Amniotic epithelial cell (primary cell): ENCODE results near the gene TUBG2.
"Not testable (repeated sequence)": the region's sequence is repeated elsewhere in the genome, so short reads cannot be mapped to it uniquely, and the experiment has no call there.

ENCODE experiments used
- DNase-seq: peaks from one replicate; pipeline ENCODE4 v3.0.0-alpha.2; 2010; ENCODE audit warnings: low read depth

TUBG2 gene

DNA sequence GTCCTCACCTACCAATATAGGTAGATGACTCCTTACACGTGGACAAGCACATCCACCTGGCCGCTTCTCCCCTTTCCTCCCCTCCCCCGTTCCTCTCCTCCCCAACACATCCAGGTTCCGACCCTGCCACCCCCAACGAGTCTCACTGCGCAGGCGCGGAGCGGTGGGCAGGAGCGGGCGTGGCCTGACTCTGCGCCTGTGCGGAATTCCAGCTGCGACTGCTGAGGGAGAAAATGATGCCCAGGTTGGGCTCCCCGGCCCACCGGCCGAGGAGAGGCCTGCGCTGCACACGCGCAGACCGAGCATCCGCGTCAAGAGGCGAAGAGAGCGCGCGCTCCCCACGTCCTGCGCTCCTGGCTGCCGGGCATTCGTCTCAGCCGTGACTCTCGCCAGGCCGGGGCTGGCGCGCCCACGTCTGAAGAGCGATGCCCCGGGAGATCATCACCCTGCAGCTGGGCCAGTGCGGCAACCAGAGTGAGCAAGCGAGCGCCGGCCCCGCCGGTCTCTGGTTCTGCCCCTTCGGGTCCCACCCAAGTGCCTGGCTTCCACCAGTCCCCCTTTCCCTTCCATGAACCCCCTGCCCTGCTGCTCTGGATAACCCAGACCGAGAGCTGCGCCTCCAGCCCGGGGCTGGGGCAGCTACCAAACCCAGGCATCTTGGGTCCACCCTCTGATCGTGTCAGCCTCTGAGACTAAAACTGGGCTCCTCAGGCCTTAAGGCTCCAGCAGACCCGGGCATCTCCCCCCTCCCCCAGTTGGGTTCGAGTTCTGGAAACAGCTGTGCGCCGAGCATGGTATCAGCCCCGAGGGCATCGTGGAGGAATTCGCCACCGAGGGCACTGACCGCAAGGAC is at the start of gene TUBG2:
Gene TUBG2, plus strand, starts transcription at position 206 of the 853 bp plus-strand sequence. Its CDS starts 220 bp downstream, at position 426.
- peak; percentile 88 for DNase-seq

DNA sequence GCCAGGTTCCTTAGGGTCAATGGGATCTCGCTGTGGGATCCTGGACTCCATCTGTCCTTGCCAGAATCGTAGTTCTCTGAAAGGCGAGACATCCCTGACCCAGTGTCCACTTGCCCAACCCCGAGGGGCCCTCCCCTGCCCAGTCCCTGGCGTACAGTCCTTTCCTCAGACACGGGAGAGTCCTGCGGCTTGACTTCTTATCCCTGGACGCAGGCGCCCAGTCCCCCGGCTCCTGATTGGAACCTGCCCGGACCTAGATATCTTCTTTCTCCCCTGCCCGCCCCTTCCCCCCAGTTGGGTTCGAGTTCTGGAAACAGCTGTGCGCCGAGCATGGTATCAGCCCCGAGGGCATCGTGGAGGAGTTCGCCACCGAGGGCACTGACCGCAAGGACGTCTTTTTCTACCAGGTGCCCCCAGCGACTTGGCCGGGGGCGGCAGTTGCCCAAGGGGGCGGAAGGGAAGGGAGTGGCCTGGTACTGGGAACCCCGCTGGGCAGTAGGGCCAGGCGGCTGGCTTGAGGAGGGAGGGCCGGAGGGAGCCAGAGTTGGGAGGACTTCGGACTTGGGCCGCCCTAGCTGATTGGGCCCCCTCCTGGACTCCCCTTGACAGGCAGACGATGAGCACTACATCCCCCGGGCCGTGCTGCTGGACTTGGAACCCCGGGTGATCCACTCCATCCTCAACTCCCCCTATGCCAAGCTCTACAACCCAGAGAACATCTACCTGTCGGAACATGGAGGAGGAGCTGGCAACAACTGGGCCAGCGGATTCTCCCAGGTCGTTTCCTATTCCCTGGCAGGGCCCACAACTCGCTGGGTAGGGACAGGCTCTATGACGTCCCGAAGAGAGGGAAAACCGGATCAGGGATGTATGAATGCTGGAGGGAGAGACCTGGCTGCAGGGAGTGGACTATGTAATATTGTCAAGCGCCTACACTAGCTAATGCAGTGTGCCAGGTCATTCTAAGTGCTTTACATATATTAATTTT is 49.0 kb upstream of the TUBG2 start:
- DNase-seq, result not testable (repeated sequence)

DNA sequence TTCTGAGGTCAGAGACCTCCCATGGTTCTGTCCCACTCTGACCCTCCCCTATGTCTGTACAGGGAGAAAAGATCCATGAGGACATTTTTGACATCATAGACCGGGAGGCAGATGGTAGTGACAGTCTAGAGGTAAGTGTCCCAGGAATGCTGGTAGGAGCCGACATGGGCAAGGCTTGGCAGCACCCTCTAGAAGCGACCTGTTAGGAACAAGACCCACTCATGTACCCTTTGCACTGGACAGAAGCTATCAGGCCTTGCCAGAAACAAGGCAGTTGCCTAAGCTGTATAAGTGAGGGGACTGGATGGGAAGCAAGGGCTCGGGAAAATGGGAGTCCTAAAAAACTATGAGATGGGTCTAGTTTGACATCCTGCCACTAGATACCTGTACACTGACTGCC is 47.1 kb upstream of the TUBG2 start:
- DNase-seq, result no peak

DNA sequence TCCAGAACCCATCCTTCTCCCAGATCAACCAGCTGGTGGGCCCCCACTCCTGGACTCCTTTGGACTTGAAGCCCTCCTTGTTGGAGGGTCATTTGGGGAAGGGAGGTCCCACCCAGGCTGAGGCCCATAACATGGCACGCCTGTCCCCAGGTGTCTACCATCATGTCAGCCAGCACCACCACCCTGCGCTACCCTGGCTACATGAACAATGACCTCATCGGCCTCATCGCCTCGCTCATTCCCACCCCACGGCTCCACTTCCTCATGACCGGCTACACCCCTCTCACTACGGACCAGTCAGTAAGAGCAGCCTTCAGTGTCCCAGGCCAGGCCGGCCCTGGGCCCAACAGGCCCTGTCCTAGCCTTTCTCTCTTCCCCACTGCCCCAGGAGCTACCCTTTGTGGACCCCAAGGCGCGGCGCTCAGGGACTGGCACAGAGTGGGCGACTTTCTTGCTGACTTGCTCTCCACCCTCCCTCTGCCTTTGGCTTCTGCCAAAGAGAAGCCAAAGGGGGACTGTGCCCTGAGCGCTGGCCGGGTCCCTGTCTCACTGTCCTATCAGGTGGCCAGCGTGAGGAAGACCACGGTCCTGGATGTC is 45.3 kb upstream of the TUBG2 start:
- DNase-seq, result no peak

- no peak for DNase-seq
Measured at GRCh38 chr17:42617956-42618431, 41.1 kb upstream of the TUBG2 start.

DNA sequence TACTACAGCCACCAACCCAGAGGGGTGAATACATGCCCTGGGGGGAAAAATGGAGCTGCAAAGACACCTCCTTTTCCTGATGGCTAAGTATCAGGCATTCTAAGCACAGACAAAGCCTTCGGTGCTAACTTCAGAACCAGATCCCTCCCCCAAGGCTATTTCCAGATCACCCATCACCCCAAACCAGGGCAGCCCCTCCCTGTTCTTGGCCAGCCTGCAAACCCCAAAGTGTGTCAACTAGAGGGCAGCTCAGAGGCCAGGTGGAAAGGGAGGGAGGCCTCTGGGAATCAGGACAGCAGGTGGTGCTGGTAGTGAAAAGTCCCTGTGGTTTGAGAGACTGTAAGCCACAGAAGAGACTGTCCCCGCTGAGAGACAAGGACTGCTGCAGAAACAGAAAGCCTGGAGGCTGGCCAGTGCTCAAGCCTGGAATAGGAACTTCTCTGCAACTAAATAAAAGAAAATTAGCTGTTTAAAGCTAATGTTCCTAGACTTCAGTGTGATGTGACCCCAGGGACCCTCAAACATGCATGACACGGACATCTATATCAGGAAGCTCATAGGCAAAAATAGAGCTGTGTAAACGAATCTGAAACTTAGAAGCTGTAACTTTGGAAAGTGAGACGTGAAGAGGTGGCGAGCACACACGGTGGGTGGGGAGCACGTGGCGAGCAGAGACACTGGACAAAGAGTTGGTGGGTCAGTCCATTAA is 40.5 kb upstream of the TUBG2 start:
- DNase-seq, result peak; percentile 7

DNA sequence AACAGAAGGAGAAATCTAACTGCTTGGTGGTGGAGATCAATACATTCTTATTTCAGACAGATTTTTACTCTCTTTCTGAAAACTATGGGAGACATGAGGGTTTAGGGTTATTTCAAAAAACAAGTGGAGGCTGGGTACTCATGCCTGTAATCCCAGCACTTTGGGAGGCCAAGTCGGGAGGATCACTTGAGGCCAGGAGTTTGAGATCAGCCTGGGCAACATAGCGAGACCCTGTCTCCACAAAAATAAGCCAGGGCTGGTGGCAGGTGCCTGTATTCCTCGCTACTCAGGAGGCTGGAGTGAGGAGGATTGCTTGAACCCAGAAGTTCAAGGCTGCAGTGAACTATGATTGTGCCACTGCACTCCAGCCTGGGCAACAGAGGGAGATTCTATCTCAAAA is 37.1 kb upstream of the TUBG2 start:
- DNase-seq, result not testable (repeated sequence)

DNA sequence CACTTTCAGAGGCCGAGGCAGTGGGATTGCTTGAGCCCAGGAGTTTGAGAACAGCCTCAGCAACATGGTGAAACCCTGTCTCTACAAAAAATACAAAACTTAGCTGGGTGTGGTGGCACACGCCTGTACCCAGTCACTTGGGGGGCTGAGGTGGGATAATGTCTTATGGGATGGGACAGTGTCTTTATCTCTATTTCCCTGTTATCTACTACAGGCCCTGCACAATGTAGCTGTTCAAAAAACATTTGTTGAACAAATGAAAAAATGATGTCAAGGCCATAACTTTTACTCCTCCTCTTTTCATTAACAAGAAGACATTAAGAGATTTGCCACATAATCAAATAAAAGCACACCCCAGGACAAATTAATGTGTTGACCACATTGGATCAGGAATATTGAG is 35.8 kb upstream of the TUBG2 start:
- no peak for DNase-seq

- peak; percentile 18 for DNase-seq
Measured at GRCh38 chr17:42623732-42624596, 35.1 kb upstream of the TUBG2 start.

DNA sequence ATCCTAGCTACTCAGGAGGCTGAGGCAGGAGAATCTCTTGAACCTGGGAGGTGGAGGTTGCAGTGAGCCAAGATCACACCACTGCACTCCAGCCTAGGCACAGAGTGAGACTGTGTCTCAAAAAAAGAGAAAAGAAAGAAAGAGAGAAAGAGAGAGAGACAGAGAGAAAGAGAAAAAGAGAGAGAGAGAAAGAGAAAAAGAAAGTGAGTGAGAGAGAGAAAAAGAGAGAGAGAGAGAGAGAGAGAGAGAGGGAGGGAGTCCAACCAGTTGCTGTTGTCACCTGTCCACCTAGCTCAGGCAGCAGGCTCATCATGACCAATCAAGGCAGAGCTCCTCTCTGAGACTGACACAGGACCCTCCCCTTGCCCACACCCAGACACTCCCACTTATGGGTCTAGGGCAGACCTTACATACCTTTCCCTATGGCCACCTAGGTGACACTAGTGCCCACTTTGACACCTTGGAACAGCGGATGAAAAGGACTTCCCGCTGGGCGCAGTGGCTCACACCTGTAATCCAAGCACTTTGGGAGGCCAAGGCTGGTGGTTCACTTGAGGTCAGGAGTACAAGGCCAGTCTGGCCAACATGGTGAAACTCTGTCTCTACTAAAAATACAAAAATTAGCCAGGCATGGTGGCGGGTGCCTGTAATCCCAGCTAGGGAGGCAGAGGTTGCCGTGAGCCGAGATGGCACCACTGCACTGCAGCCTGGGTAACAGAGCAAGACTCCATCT is 31.9 kb upstream of the TUBG2 start:
- not testable (repeated sequence) for DNase-seq

- peak; percentile 45 for DNase-seq
Measured at GRCh38 chr17:42629411-42630009, 29.6 kb upstream of the TUBG2 start.

DNA sequence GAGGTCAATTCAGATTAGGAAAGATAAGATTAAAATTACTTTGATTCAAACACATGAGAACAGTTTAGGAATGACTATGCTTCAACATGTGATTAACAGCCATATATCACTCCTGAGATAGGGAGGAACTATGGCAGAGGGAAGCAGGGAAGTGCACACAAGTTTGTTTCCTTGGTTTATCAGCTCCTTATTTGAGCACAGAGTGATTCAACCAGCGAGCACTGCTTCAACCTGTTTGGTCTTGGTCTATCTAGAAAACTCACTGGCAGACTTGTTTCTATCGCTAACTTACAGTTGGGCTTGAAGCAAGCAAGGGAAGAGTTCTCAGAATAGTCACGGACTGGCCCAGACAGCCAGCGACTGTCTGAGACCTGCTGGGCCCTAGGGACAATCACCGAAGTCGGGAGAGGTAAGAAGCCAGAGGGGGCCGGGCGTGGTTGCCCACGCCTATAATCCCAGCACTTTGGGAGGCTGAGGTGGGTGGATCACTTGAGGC is 26.1 kb upstream of the TUBG2 start:
- peak; percentile 80 for DNase-seq

- no peak for DNase-seq
Measured at GRCh38 chr17:42639525-42640113, 19.5 kb upstream of the TUBG2 start.

DNA sequence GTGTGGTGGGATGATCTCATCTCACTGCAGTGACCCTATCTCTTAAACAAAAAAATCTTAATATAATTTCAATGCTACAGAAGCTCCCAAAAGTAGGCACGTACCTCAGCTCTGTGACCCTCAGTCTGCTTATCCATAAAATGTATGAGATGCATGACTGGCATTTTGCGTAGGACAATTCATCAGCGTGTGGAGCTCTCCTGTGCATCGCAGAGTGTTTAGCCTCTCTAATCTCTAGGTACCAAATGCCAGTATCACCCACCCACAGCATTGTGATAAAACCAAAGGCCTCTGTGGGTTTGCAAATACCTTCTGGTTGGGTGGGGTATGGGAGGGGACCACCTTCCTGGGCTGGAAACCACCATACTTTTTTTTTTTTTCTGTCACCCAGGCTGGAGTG is 19.0 kb upstream of the TUBG2 start:
- DNase-seq, result no peak

- DNase-seq, result no peak
Measured at GRCh38 chr17:42642336-42642735, 16.7 kb upstream of the TUBG2 start.

- no peak for DNase-seq
Measured at GRCh38 chr17:42647778-42648177, 11.3 kb upstream of the TUBG2 start.

- no peak for DNase-seq
Measured at GRCh38 chr17:42651392-42651791, 7.7 kb upstream of the TUBG2 start.

GRCh38 chr17:42653179-42654124 is 5.6 kb upstream of the TUBG2 start:
- peak; percentile 71 for DNase-seq
